ENCODE data around the gene VPS37B. TPM values are rescaled to one million over a fixed set of nuclear protein-coding genes. Genes with fewer than 3 reads are reported as not detected.

Gene VPS37B
- total and polyA plus RNA-seq, 10 of the 15 experiments (the other 5 are each of a cell fraction or from before 2014, with no cell fraction given): 0.66 to 68.6 (median 39.6) TPM

GRCh38 chr12:122836027-122836921 is 59.6 kb downstream of the VPS37B start:
- DNase-seq (ENCODE audit: low read depth, low spot score): peak; percentile 38

More at GRCh38 chr12:122836027-122836921, 59.6 kb downstream of the VPS37B start:
- FAIRE-seq: peak; percentile 56
- TF ChIP-seq RCOR1 (conservative IDR thresholded peaks at IDR 0.05; ENCODE audit: low read depth, low read length) (no peak), CBFB (IDR thresholded peaks at IDR 0.05; ENCODE audit: low read depth) (peak; percentile 52; the same call in 1 of the 2 replicates), CTCF (IDR thresholded peaks at IDR 0.05 in 2 of 3, conservative IDR thresholded peaks at IDR 0.05 in 1 of 3; ENCODE audit: control insufficient read depth in 2 of 3, extremely low read depth in 1 of 3, insufficient read depth in 1 of 3, low read depth in 3 of 3, low read length in 3 of 3) (no peak), PML (IDR thresholded peaks at IDR 0.05; ENCODE audit: low read length) (peak; percentile 52; the same call in 1 of the 2 replicates), FOS (IDR thresholded peaks at IDR 0.05; ENCODE audit: borderline replicate concordance, extremely low read depth, insufficient read length) (no peak), ZNF207 (IDR thresholded peaks at IDR 0.05; ENCODE audit: borderline replicate concordance) (0 out of 2 replicates have a peak, but pooled peaks have one; percentile 17), BCL11A (IDR thresholded peaks at IDR 0.05; ENCODE audit: low read depth, low read length) (no peak), SMC3 (IDR thresholded peaks at IDR 0.05; ENCODE audit: borderline replicate concordance, low read length) (0 out of 2 replicates have a peak, but pooled peaks have one; percentile 10), IKZF2 (IDR thresholded peaks at IDR 0.05) (peak in 1 of 2 experiments; percentile 29; a peak in 1 of 4 replicates), NR2F1 (conservative IDR thresholded peaks at IDR 0.05) (peak; percentile 8; the same call in 1 of the 2 replicates), ASH2L (IDR thresholded peaks at IDR 0.05; ENCODE audit: borderline replicate concordance, low read depth) (no peak), MTA2 (IDR thresholded peaks at IDR 0.05; ENCODE audit: low read depth) (0 out of 2 replicates have a peak, but pooled peaks have one; percentile 9), RUNX3 (IDR thresholded peaks at IDR 0.05; ENCODE audit: low read length) (peak; percentile 85), EP300 (IDR thresholded peaks at IDR 0.05; ENCODE audit: borderline replicate concordance in 1 of 2, control insufficient read depth in 1 of 2, low read depth in 2 of 2, low read length in 2 of 2) (peak in 1 of 2 experiments; percentile 8; a peak in 1 of 4 replicates), NFXL1 (IDR thresholded peaks at IDR 0.05; ENCODE audit: borderline replicate concordance) (no peak), MXI1 (IDR thresholded peaks at IDR 0.05; ENCODE audit: low read depth, low read length) (peak; percentile 17; the same call in 1 of the 2 replicates)
- ChIA-PET SMC1A (ENCODE audit: uncharacterized antibody, unreplicated experiment) (interaction anchor here (0.7 to 1.0 kb wide), 2 partner anchors 9 to 17 kb away, joined by 3 read pairs; no protein-coding TSS in a partner anchor), RAD21 (ENCODE audit: unreplicated experiment) (interaction anchor here (1.1 to 1.9 kb wide), 3 partner anchors 10 to 42 kb away, joined by 3 to 15 read pairs (median 5); no protein-coding TSS in a partner anchor), CTCF (interaction anchor here (0.7 to 2.1 kb wide), 4 partner anchors 28 to 116 kb away, joined by 3 to 6 read pairs (median 6); no protein-coding TSS in a partner anchor), POLR2A (no interaction called here)
- in situ Hi-C loops (cut with MboI) (no loop called here), intact Hi-C loops (cut with micrococcal nuclease; ENCODE audit: unreplicated experiment) (loop anchor here (5.0 kb wide), 1 partner anchor 44 kb away; no protein-coding TSS in a partner anchor)
- Histone ChIP-seq H3K27ac (ENCODE audit: control insufficient read depth, insufficient read depth) (no peak overlapping the region), H3K9ac (ENCODE audit: control insufficient read depth, insufficient read depth, low read length) (peak overlapping the region; percentile 32; the same call in 1 of the 2 replicates), H4K20me1 (ENCODE audit: control insufficient read depth, insufficient read depth) (no peaks in the 10 kb centered on the region; the same call in 1 of the 2 replicates), H3K27me3 (replicated peaks in 1 of 2; ENCODE audit: control insufficient read depth in 2 of 2, insufficient read depth in 2 of 2, low read length in 1 of 2) (peaks cover 2 to 3% of the 10 kb centered on the region in 2 experiments; a peak in 2 of 4 replicates), H3K4me1 (ENCODE audit: control insufficient read depth, insufficient read depth, low read length) (peaks cover 7% of the 10 kb centered on the region), H3K79me2 (ENCODE audit: control insufficient read depth, insufficient read depth, low read length) (no peaks in the 10 kb centered on the region), H3K4me3 (peak overlapping the region; percentile 91), H2AFZ (ENCODE audit: control insufficient read depth, low read depth, low read length) (peak overlapping the region; percentile 7), H3K36me3 (ENCODE audit: control insufficient read depth in 2 of 2, insufficient read depth in 2 of 2, low read length in 1 of 2) (no peaks in the 10 kb centered on the region), H3K9me3 (replicated peaks; ENCODE audit: control insufficient read depth, insufficient read depth, low read length) (no peaks in the 10 kb centered on the region; the same call in 2 of the 3 replicates), H3K4me2 (ENCODE audit: control insufficient read depth, insufficient read depth) (peak overlapping the region; percentile 64)
- WGBS (ENCODE audit: insufficient coverage, insufficient replicate concordance, low lambda C conversion rate, missing lambda C conversion rate): under 1% methylated on average over 33 of the region's 42 CpGs
- no TSS peak for BruUV-seq (replicated peaks)
- ATAC-seq: peak; percentile 76

Measured in GM12878 (cell line).